ENCODE data around the gene PRPF18.

DNA sequence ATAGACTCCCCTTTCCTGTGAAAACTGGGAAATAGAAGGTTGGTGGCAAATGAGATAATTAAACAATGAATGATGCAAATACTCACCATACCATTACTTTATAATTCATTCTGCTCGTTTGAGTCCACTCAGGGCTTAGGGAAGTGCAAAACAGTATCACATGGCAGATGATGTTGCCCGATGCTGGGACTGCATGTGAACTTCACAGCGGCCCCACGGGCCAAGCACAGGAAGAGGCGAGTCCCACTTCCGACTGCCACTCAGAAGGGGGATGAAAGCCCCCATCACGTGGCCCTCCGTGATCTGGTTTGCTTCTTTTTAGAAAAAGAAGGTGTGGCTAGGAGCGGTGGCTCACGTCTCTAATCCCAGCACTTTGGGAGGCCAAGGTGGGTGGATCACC is 71.5 kb downstream of the PRPF18 start:
- TF ChIP-seq, protein P1, sequence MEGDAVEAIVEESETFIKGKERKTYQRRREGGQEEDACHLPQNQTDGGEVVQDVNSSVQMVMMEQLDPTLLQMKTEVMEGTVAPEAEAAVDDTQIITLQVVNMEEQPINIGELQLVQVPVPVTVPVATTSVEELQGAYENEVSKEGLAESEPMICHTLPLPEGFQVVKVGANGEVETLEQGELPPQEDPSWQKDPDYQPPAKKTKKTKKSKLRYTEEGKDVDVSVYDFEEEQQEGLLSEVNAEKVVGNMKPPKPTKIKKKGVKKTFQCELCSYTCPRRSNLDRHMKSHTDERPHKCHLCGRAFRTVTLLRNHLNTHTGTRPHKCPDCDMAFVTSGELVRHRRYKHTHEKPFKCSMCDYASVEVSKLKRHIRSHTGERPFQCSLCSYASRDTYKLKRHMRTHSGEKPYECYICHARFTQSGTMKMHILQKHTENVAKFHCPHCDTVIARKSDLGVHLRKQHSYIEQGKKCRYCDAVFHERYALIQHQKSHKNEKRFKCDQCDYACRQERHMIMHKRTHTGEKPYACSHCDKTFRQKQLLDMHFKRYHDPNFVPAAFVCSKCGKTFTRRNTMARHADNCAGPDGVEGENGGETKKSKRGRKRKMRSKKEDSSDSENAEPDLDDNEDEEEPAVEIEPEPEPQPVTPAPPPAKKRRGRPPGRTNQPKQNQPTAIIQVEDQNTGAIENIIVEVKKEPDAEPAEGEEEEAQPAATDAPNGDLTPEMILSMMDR (IDR thresholded peaks at IDR 0.05): no peak
- TF ChIP-seq POLR2A (IDR thresholded peaks at IDR 0.05): no peak
